ENCODE results near the gene METTL22. TPM values are rescaled to one million over a fixed set of nuclear protein-coding genes. Genes with fewer than 3 reads are reported as not detected.
A peak's percentile ranks its signal among the peaks of the same experiment; 100 is the strongest.
"Not testable (repeated sequence)": the region's sequence is repeated elsewhere in the genome, so short reads cannot be mapped to it uniquely, and the experiment has no call there.

The METTL22 gene
- total and polyA plus RNA-seq, 8 donors = 8.8 to 186 (median 23.4) TPM

DNA sequence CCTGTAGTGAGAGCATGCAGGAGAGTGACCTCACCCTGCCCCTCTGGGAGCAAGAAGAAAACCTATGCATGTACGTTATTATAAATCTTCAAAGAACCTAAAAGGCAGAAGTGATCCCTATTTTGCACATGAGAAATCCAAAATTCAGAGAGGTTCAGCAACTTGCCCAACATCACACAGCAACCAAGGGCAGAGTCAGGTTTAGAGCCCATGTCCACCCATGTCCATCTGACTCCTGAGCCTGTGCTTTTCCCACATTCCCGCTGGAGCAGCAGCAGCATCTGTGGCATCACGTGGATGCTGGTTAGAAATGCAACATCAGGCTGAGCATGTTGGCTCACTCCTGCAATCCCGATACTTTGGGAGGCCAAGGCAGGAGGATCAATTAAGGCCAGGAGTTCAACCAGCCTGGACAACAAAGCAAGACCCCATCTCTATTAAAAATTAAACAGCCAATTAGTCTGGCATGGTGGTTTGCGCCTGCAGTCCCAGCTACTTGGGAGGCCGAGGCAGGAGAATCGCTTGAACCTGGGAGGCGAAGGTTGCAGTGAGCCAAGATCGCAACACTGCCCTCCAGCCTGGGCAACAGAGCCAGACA lies 26.3 kb downstream of the METTL22 start:
- Histone ChIP-seq H3K9me3 (no peaks in the 10 kb centered on the region), H3K4me1 (no peaks in the 10 kb centered on the region), H3K36me3 (peaks cover 45 to 65% (median 64%) of the 10 kb centered on the region in 4 donors), H3K27ac (no peak overlapping the region), H3K27me3 (no peaks in the 10 kb centered on the region), H3K4me3 (no peak overlapping the region)
- intact Hi-C loops (cut with DNase I; ENCODE audit: low total_unique reads) = no loop called here
- WGBS, 5 donors = 74 to 80% (median 75%) methylated on average over 8 to 9 of the region's 9 CpGs
- DNase-seq = no peak
- TF ChIP-seq, protein P1, sequence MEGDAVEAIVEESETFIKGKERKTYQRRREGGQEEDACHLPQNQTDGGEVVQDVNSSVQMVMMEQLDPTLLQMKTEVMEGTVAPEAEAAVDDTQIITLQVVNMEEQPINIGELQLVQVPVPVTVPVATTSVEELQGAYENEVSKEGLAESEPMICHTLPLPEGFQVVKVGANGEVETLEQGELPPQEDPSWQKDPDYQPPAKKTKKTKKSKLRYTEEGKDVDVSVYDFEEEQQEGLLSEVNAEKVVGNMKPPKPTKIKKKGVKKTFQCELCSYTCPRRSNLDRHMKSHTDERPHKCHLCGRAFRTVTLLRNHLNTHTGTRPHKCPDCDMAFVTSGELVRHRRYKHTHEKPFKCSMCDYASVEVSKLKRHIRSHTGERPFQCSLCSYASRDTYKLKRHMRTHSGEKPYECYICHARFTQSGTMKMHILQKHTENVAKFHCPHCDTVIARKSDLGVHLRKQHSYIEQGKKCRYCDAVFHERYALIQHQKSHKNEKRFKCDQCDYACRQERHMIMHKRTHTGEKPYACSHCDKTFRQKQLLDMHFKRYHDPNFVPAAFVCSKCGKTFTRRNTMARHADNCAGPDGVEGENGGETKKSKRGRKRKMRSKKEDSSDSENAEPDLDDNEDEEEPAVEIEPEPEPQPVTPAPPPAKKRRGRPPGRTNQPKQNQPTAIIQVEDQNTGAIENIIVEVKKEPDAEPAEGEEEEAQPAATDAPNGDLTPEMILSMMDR (IDR thresholded peaks at IDR 0.05) = no peak
- no peak for TF ChIP-seq POLR2AphosphoS5 (IDR thresholded peaks at IDR 0.05)
- no peak for TF ChIP-seq POLR2A (IDR thresholded peaks at IDR 0.05)
- no peak for TF ChIP-seq EP300 (IDR thresholded peaks at IDR 0.05)

DNA sequence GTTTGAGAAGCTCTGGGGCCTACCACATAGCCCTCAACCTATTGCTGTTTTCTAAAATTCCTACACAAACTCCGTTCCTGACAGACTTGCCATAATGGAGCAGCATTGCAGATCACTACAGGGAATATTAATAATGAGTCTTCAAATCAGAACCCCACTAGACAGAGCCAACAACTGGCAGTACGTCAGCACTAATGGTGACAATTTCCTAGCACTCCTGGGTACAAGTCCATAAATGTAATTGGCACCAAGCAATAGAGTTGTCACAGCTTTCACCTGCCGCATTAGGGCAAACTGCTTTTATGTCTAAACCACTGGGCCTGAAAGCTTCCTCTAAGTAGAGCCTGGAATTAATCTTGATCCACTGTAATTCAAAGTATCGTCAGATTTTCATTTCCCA lies 27.4 kb downstream of the METTL22 start:
- no peak for DNase-seq
- H3K27me3 ChIP-seq = no peaks in the 10 kb centered on the region
- H3K4me1 ChIP-seq = no peaks in the 10 kb centered on the region
- H3K9me3 ChIP-seq = no peaks in the 10 kb centered on the region
- no peak overlapping the region for H3K4me3 ChIP-seq
- no peak overlapping the region for H3K27ac ChIP-seq
- 81 to 98% (median 94%) methylated on average over 4 of the region's 4 CpGs for WGBS, 5 donors
- TF ChIP-seq POLR2AphosphoS5 (IDR thresholded peaks at IDR 0.05) (no peak), POLR2A (IDR thresholded peaks at IDR 0.05) (no peak), EP300 (IDR thresholded peaks at IDR 0.05) (no peak)
- TF ChIP-seq, protein P1 (IDR thresholded peaks at IDR 0.05) = no peak
- H3K36me3 ChIP-seq = peaks cover 37 to 54% (median 53%) of the 10 kb centered on the region in 4 donors
- intact Hi-C loops (cut with DNase I; ENCODE audit: low total_unique reads) = no loop called here

DNA sequence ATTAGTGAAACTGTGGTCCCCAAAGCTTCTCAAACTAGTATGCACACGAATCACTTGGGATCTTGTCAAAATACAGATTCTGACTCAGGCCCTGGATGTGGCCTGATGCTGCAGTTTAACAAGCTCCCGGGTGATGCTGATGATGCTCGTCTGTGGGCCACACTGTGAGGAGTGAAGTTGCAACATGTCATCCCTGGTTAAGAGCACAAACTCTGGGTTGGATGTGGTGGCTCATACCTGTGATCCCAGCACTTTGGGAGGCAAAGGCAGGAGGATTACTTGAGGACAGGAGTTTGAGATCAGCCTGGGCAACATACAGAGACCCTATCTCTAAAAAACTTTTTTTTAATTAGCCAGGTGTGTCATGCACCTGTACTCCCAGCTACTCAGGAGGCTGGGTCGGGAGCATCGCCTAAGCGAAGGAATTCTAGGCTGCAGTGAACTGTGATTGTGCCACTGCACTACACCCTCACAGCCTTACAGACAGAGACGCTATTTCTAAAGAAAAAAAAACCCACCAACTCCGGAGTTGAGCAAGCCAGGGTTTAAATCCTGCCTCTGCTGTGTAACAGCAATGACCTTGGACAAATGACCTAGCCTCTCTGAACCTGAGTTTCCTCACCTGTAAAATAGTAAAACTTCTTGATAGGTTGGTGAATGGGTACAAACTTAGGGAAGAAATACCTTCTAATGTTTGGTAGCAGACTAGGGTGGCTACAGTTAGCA lies 28.5 kb downstream of the METTL22 start:
- no peak for DNase-seq
- TF ChIP-seq EP300 (IDR thresholded peaks at IDR 0.05) = no peak
- TF ChIP-seq, protein P1 (IDR thresholded peaks at IDR 0.05) = no peak
- TF ChIP-seq POLR2AphosphoS5 (IDR thresholded peaks at IDR 0.05) = no peak
- TF ChIP-seq POLR2A (IDR thresholded peaks at IDR 0.05) = no peak
- intact Hi-C loops (cut with DNase I; ENCODE audit: low total_unique reads) = no loop called here
- Histone ChIP-seq H3K27ac (no peak overlapping the region), H3K9me3 (no peaks in the 10 kb centered on the region), H3K4me3 (no peak overlapping the region), H3K4me1 (no peaks in the 10 kb centered on the region), H3K27me3 (no peaks in the 10 kb centered on the region), H3K36me3 (peaks cover 26 to 43% (median 42%) of the 10 kb centered on the region in 4 donors)
- whole genome bisulfite sequencing, 5 donors = 81 to 90% (median 82%) methylated on average over 7 to 8 of the region's 8 CpGs

DNA sequence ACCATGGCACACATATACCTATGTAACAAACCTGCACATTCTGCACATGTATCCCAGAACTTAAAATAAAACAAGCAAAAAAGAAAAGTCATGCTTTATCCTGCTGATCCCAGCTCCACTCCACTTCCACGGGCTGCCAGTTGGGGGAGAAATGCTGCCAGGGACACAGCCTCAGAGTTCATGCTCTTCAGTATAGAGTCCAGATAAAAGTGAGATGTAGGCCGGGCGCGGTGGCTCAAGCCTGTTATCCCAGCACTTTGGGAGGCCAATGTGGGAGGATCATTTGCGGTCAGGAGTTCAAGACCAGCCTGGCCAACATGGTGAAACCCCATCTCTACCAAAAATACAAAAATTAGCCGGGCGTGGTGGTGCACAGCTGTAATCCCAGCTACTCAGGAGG lies 30.5 kb downstream of the METTL22 start:
- DNase-seq; intact Hi-C loops (cut with DNase I; ENCODE audit: low total_unique reads); H3K9me3 ChIP-seq; H3K27me3 ChIP-seq; H3K4me1 ChIP-seq; H3K27ac ChIP-seq; H3K4me3 ChIP-seq: not testable (repeated sequence)
- 48 to 64% (median 53%) methylated on average over 6 to 7 of the region's 7 CpGs for WGBS, 5 donors
- TF ChIP-seq, protein P1 (IDR thresholded peaks at IDR 0.05) = peak in 1 of 7 experiments; percentile 14
- peaks cover 6 to 24% (median 23%) of the 10 kb centered on the region in 4 donors for H3K36me3 ChIP-seq
